ENCODE results near the gene PSME3IP1.
"Not testable (repeated sequence)": the region's sequence is repeated elsewhere in the genome, so short reads cannot be mapped to it uniquely, and the experiment has no call there.

DNA sequence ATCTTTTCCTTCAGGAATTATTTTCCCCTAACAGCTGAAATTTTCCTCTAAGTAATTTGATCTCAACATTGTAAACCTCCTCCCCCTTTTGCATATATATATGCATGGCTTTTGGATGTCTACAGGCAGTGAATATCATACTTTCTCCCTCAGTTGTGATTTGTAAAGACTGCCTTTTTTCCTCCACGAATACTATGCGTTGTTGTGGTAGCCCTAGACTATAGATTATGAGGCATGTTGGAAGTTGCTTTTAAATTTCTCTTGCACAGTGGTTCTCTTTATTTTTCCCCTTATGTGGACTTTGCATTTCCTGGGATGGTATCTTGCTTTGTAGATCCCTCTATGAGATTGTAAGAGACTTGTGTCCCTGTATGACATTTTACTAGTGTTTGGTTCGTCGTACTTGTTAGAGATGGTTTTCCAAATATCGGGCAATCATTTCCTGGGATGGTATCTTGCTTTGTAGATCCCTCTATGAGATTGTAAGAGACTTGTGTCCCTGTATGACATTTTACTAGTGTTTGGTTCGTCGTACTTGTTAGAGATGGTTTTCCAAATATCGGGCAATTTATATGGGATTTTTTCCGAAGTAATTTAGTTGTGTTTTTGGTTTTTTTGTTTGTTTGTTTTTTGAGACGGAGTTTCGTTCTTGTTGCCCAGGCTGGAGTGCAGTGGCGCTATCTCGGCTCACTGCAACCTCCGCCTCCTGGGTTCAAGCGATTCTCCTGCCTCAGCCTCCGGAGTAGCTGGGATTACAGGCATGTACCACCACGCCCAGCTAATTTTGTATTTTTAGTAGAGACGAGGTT is 2.3 kb upstream of the PSME3IP1 start:
- not testable (repeated sequence) for TF ChIP-seq POLR2A, CTCF (IDR thresholded peaks at IDR 0.05)
